HCT116 (cell line): ENCODE measurements around the gene ADD3.

Source experiments
- CTCF ChIP-seq, 3 experiments: fragments of 200-600 bp in 1 of 3; sonication (generic) in 1 of 3; IDR thresholded peaks in 2 of 3; conservative IDR thresholded peaks in 1 of 3; 2 replicates each; pipeline ENCODE4 v1.5.1; 2012 to 2017; ENCODE audit warnings: low read depth in 2 of 3, low read length in 2 of 3, antibody characterized with exemption in 1 of 3, borderline replicate concordance in 1 of 3, control low read depth in 1 of 3, mild to moderate bottlenecking in 1 of 3, mixed read lengths in 1 of 3, mixed run types in 1 of 3, moderate library complexity in 1 of 3; ENCODE audit not compliant: insufficient read depth in 1 of 3
- ELF1 ChIP-seq: IDR thresholded peaks from 2 replicates; pipeline ENCODE4 v1.6.1; 2012; ENCODE audit warnings: low read depth, borderline replicate concordance
- POLR2A ChIP-seq: IDR thresholded peaks from 2 replicates; pipeline ENCODE4 v1.7.0; 2011; ENCODE audit warnings: borderline replicate concordance; ENCODE audit not compliant: insufficient read depth, insufficient read length; ENCODE audit errors: extremely low read depth
- POLR2AphosphoS5 ChIP-seq: IDR thresholded peaks from 2 replicates; pipeline ENCODE4 v1.6.1; 2011; ENCODE audit warnings: mild to moderate bottlenecking, low read depth, low read length, moderate library complexity
- REST ChIP-seq: IDR thresholded peaks from 2 replicates; pipeline ENCODE4 v1.6.1; 2012; ENCODE audit warnings: low read depth
- SP1 ChIP-seq: IDR thresholded peaks from 2 replicates; pipeline ENCODE4 v1.6.1; 2012; ENCODE audit warnings: low read depth

DNA sequence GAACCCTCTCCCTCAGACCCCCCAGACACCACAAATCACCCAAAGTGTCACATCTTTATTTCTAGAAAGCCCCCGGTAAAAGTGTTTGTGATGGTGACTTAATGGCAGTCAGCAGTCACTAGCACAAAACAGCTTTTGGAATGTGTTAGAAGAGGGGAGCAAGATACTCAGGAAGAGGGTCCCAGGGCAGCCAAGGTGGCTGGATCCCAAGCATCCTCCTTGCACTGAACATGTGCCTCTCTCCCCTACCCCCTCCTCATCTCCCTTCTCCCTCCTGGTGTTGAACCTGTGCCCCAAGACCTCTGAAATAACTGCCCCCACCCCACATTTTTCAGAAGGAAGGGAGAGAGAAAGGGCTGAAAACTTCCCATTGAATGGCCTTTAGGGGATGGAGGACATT lies 161.8 kb downstream of the ADD3 start:
- TF ChIP-seq POLR2A = no peak
- TF ChIP-seq POLR2AphosphoS5 = no peak
- no peak for TF ChIP-seq CTCF (IDR thresholded peaks at IDR 0.05 in 2 of 3, conservative IDR thresholded peaks at IDR 0.05 in 1 of 3; ENCODE audit: borderline replicate concordance in 1 of 3, insufficient read depth in 1 of 3, low read depth in 2 of 3, low read length in 2 of 3)
- no peak for TF ChIP-seq SP1
- no peak for TF ChIP-seq REST
- TF ChIP-seq ELF1 = no peak
